CD4-positive, CD25-positive, alpha-beta regulatory T cell (primary cell): Measurements from ENCODE around the gene ZMYND8. TPM values are rescaled to one million over a fixed set of nuclear protein-coding genes. Genes with fewer than 3 reads are reported as not detected.
A peak's percentile ranks its signal among the peaks of the same experiment; 100 is the strongest.

Source experiments
- ATAC-seq, 2 donors: fragments of 150-1000 bp; cut with Tn5 transposase; one replicate each; pipeline ENCODE4 v1.10.0; 2021; ENCODE audit warnings: low read depth in 2 of 2, moderate number of reproducible peaks in 2 of 2, moderate library complexity in 1 of 2
- DNase-seq, 3 donors: peaks; one replicate each; pipeline versions ENCODE4 v3.0.0 to v3.0.0-alpha.2; 2012 to 2022; ENCODE audit warnings: mixed read lengths in 1 of 3
- H3K27ac ChIP-seq: one replicate; pipeline ENCODE4 v1.7.0; 2013; ENCODE audit warnings: mild to moderate bottlenecking, low read length; ENCODE audit not compliant: insufficient read depth, poor library complexity, severe bottlenecking
- H3K27me3 ChIP-seq: one replicate; pipeline ENCODE4 v1.7.0; 2013; ENCODE audit warnings: low read length; ENCODE audit not compliant: control insufficient read depth, insufficient read depth
- H3K36me3 ChIP-seq: one replicate; pipeline ENCODE4 v1.7.0; 2013; ENCODE audit warnings: mild to moderate bottlenecking, low read length, moderate library complexity; ENCODE audit not compliant: control insufficient read depth, insufficient read depth
- H3K4me1 ChIP-seq: 2 replicates; pipeline ENCODE4 v1.7.0; 2013; ENCODE audit warnings: mild to moderate bottlenecking, low read length; ENCODE audit not compliant: insufficient read depth, control insufficient read depth, poor library complexity, severe bottlenecking
- H3K4me3 ChIP-seq: one replicate; pipeline ENCODE4 v1.7.0; 2013; ENCODE audit warnings: low read depth, mild to moderate bottlenecking, low read length, moderate library complexity
- H3K9me3 ChIP-seq, 2 experiments: 1 replicate in 1 of 2; 2 replicates in 1 of 2; pipeline ENCODE4 v1.7.0; 2013; ENCODE audit warnings: low read length in 2 of 2, mild to moderate bottlenecking in 1 of 2, moderate library complexity in 1 of 2; ENCODE audit not compliant: control insufficient read depth in 2 of 2
- H3K27ac Mint-ChIP-seq, 3 donors: one replicate each; pipeline ENCODE4 v1.8.0; 2020 to 2022; ENCODE audit warnings: mild to moderate bottlenecking in 3 of 3, mixed read lengths in 3 of 3, moderate library complexity in 2 of 3
- H3K27me3 Mint-ChIP-seq: one replicate; pipeline ENCODE4 v1.8.0; 2022; ENCODE audit warnings: mild to moderate bottlenecking, mixed read lengths
- H3K36me3 Mint-ChIP-seq: one replicate; pipeline ENCODE4 v1.8.0; 2020; ENCODE audit warnings: mixed read lengths
- H3K4me1 Mint-ChIP-seq, 4 donors: one replicate each; pipeline ENCODE4 v1.8.0; 2020 to 2022; ENCODE audit warnings: mixed read lengths in 4 of 4, mild to moderate bottlenecking in 1 of 4
- H3K4me3 Mint-ChIP-seq, 4 donors: one replicate each; pipeline ENCODE4 v1.8.0; 2020 to 2022; ENCODE audit warnings: mild to moderate bottlenecking in 4 of 4, mixed read lengths in 4 of 4, moderate library complexity in 3 of 4
- H3K9me3 Mint-ChIP-seq, 7 donors: one replicate each; pipeline ENCODE4 v1.8.0; 2020 to 2022; ENCODE audit warnings: mixed read lengths in 7 of 7, mild to moderate bottlenecking in 3 of 7, moderate library complexity in 2 of 7
- polyA plus RNA-seq, 4 donors: library from polyadenylated mRNA; unstranded; fragments of 300-500 nt; fragmentation: Illumina TruSeq; gene quantifications; one replicate each; pipeline ENCODE4 v1.2.3, GENCODE V29; 2021
- total RNA-seq: library from RNA; stranded (reverse); gene quantifications from one replicate; pipeline ENCODE4 v1.2.3, GENCODE V29; 2022

ZMYND8 gene
- total and polyA plus RNA-seq, 5 donors from 2014 or later: 7.5 to 47.2 (median 8.9) TPM

DNA sequence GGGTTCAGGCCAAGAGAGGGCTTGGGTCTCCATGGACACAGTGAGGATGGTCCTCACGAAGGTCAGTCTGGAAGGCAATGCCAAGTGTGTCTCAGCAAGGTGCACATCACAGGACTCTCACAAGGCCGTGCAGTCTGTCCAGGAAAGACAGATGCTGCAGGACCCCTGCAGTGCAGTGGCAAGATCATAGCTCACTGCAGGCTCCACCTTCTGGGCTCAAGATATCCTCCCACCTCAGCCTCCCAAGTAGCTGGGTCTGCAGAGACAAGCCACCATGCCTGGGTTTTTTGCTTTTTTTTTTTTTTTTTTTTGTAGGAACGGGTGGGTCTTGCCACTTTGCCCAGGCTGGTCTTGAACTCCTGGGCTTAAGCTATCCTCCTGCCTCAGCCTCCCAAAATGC lies 26.4 kb downstream of the ZMYND8 start:
- H3K4me3 ChIP-seq: no peak overlapping the region
- Mint-ChIP-seq H3K36me3 (peaks cover 28% of the 10 kb centered on the region), H3K9me3 (no peaks in the 10 kb centered on the region), H3K27ac (peak overlapping the region in 2 of 3 donors; percentile 72 to 80), H3K4me3 (no peak overlapping the region), H3K4me1 (peaks cover 10 to 65% (median 54%) of the 10 kb centered on the region in 4 donors), H3K27me3 (no peaks in the 10 kb centered on the region)
- no peak for DNase-seq
- no peak overlapping the region for H3K27ac ChIP-seq
- ATAC-seq: no peak
- no peaks in the 10 kb centered on the region for H3K27me3 ChIP-seq
- peaks cover 46% of the 10 kb centered on the region for H3K36me3 ChIP-seq
- peaks cover 5% of the 10 kb centered on the region for H3K4me1 ChIP-seq
- no peaks in the 10 kb centered on the region for H3K9me3 ChIP-seq

DNA sequence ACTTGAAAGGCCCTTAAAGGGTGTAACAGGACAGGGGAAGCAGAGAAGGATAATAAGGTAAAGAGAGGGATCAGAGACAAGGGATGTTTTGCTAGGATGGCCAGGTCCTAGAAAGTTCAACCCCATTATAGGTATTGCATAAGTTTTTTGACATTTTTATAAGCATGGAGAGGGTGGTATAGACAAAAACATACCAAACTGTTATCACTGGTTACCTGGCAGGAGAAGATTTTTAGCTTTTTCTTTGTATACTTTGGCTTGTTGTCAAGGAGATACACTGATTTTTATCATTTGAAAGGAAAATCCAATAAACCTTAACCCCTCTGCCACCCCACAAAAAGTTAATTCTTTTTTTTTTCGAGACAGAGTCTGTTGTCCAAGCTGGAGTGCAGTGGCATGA lies 28.4 kb downstream of the ZMYND8 start:
- no peak overlapping the region for H3K27ac ChIP-seq
- no peak for ATAC-seq
- H3K9me3 ChIP-seq: no peaks in the 10 kb centered on the region
- no peaks in the 10 kb centered on the region for H3K27me3 ChIP-seq
- Mint-ChIP-seq H3K27ac (no peak overlapping the region), H3K27me3 (no peaks in the 10 kb centered on the region), H3K4me3 (no peak overlapping the region), H3K9me3 (no peaks in the 10 kb centered on the region), H3K36me3 (peaks cover 26% of the 10 kb centered on the region), H3K4me1 (peaks cover 15 to 66% (median 57%) of the 10 kb centered on the region in 4 donors)
- H3K4me1 ChIP-seq: peaks cover 4% of the 10 kb centered on the region
- no peak for DNase-seq
- no peak overlapping the region for H3K4me3 ChIP-seq
- peaks cover 42% of the 10 kb centered on the region for H3K36me3 ChIP-seq

DNA sequence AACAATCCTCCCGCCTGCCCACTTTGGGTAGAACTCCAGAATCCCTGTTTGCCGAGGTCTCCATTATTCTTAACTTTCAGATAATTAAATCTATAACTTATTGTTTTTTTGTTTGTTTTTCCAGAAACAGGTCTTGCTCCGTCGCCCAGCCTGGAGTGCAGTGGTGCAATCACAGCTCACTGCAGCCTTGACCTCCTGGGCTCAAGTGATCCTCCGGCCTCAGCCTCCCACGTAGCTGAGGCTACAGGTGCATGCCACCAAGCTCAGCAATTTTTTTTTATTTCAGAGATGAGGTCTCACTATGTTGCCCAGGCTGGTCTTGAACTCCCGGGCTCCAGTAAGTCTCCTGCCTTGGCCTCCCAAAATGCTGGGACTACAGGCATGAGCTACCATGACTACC lies 28.8 kb downstream of the ZMYND8 start:
- Mint-ChIP-seq H3K27ac (no peak overlapping the region), H3K27me3 (no peaks in the 10 kb centered on the region), H3K4me3 (no peak overlapping the region), H3K9me3 (no peaks in the 10 kb centered on the region), H3K36me3 (peaks cover 22% of the 10 kb centered on the region), H3K4me1 (peaks cover 15 to 65% (median 56%) of the 10 kb centered on the region in 4 donors)
- H3K4me1 ChIP-seq: peaks cover 4% of the 10 kb centered on the region
- DNase-seq: no peak
- H3K27me3 ChIP-seq: no peaks in the 10 kb centered on the region
- no peak overlapping the region for H3K4me3 ChIP-seq
- no peaks in the 10 kb centered on the region for H3K9me3 ChIP-seq
- H3K27ac ChIP-seq: no peak overlapping the region
- peaks cover 38% of the 10 kb centered on the region for H3K36me3 ChIP-seq
- no peak for ATAC-seq

DNA sequence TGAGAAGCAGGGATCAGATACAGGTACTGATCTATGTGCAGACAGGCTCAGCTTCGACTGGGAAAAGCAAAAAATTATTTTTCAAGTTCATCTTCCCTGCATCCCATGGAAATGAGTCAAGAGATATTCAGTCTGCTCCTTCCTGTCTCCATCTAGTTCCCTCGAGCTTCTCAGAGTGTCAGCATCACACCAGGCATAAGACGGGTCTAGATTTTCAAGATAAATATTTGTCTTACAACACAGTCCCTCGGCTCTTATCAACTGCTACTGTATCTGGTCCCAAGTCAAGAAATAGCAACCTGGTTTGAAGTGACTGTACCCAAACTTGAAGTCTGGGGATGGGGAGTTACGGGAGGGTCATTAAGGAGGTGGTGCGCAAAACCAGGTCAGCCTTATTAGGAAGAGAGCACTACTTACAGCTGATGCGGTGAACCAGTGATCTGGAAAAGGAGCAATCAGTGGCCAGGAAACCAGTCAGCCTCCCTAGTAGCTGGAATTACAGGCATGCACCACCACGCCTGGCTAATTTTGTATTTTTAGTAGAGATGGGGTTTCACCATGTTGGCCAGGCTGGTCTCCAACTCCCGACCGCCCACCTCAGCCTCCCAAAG lies 29.7 kb downstream of the ZMYND8 start:
- peaks cover 4% of the 10 kb centered on the region for H3K4me1 ChIP-seq
- Mint-ChIP-seq H3K9me3 (no peaks in the 10 kb centered on the region), H3K4me1 (peaks cover 15 to 64% (median 53%) of the 10 kb centered on the region in 4 donors), H3K27ac (peak overlapping the region; percentile 54 to 92 (median 71)), H3K4me3 (no peak overlapping the region), H3K36me3 (peaks cover 22% of the 10 kb centered on the region), H3K27me3 (no peaks in the 10 kb centered on the region)
- DNase-seq (no peak), ATAC-seq (no peak)
- H3K4me3 ChIP-seq: no peak overlapping the region
- H3K36me3 ChIP-seq: peaks cover 29% of the 10 kb centered on the region
- no peaks in the 10 kb centered on the region for H3K9me3 ChIP-seq
- no peak overlapping the region for H3K27ac ChIP-seq
- H3K27me3 ChIP-seq: no peaks in the 10 kb centered on the region

DNA sequence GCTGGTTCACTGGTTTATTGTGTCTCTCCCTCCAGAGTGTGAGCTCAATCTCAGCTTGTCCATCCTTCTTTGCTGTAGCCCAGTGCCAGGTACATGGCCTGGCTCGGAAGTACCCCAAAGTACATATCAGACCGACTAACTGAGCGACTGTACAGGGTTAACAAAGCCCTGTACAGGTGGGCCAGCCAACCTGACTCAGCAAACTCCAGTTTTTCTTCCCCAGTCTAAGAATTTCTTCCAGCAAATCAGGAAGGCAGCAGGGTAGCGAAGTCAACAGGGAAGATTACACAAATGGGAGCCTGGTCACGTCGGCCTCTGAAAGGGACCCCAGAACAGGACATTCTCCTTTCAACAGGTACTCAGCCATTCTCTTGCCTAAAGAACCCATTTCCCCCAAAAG lies 31.3 kb downstream of the ZMYND8 start:
- Mint-ChIP-seq H3K27ac (peak overlapping the region in 1 of 3 donors; percentile 73), H3K27me3 (no peaks in the 10 kb centered on the region), H3K36me3 (peaks cover 11% of the 10 kb centered on the region)

DNA sequence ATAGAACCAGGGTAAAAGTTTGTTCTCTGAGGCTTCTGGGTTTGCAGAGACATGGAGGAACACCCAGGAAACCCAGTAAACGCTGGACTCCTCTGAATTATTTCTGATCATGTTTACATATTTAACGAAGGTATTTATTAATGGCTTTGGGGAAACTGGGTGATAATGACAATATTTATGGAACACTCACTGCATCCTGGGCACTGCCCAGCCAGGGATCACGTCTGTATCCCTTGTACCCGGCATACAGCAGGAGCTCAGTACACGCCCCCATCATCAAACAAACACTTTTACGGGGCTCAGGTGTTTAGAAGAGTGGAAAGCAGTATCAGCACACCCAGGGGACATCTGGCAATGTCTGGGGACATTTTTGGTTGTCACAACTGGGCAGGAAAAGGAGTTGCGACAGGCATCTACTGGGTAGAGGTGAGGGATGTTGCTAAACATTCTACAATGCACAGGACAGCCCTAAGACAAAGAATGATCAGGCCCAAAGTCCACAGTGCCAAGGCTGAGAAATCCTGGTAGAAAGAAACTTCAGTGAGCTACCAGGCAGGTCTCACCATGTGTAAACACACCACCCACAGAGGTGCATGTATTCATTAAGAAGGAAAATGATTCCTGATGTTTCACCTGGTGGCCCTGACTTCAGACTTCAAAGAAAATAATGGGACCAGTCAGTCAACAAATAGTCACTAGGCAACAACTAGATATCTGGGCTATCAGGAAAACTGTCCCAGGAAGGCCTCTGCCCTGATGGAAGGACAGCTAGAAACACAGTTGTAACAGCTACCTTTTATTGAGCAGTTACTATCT lies 35.3 kb downstream of the ZMYND8 start:
- peaks cover 18 to 79% (median 53%) of the 10 kb centered on the region in 4 donors for H3K4me1 Mint-ChIP-seq
- DNase-seq (no peak), ATAC-seq (no peak)
- H3K27me3 ChIP-seq: no peaks in the 10 kb centered on the region
- H3K27ac Mint-ChIP-seq: peak overlapping the region; percentile 23 to 84 (median 77)
- H3K4me3 Mint-ChIP-seq: peak overlapping the region in 1 of 4 donors; percentile 4
- H3K36me3 ChIP-seq: peaks cover 2% of the 10 kb centered on the region
- H3K9me3 Mint-ChIP-seq: no peaks in the 10 kb centered on the region
- H3K27ac ChIP-seq: no peak overlapping the region
- peaks cover 37% of the 10 kb centered on the region for H3K4me1 ChIP-seq
- no peaks in the 10 kb centered on the region for H3K27me3 Mint-ChIP-seq
- no peaks in the 10 kb centered on the region for H3K9me3 ChIP-seq
- peaks cover 11% of the 10 kb centered on the region for H3K36me3 Mint-ChIP-seq
- H3K4me3 ChIP-seq: no peak overlapping the region

More for the DNA sequence above, 31.3 kb downstream of the ZMYND8 start:
- Mint-ChIP-seq H3K4me3 (no peak overlapping the region), H3K9me3 (no peaks in the 10 kb centered on the region), H3K4me1 (peaks cover 8 to 63% (median 47%) of the 10 kb centered on the region in 4 donors)
- no peaks in the 10 kb centered on the region for H3K27me3 ChIP-seq
- ATAC-seq: no peak
- H3K9me3 ChIP-seq: no peaks in the 10 kb centered on the region
- no peak for DNase-seq
- H3K27ac ChIP-seq: no peak overlapping the region
- H3K4me3 ChIP-seq: no peak overlapping the region
- peaks cover 18% of the 10 kb centered on the region for H3K36me3 ChIP-seq
- peaks cover 4% of the 10 kb centered on the region for H3K4me1 ChIP-seq

DNA sequence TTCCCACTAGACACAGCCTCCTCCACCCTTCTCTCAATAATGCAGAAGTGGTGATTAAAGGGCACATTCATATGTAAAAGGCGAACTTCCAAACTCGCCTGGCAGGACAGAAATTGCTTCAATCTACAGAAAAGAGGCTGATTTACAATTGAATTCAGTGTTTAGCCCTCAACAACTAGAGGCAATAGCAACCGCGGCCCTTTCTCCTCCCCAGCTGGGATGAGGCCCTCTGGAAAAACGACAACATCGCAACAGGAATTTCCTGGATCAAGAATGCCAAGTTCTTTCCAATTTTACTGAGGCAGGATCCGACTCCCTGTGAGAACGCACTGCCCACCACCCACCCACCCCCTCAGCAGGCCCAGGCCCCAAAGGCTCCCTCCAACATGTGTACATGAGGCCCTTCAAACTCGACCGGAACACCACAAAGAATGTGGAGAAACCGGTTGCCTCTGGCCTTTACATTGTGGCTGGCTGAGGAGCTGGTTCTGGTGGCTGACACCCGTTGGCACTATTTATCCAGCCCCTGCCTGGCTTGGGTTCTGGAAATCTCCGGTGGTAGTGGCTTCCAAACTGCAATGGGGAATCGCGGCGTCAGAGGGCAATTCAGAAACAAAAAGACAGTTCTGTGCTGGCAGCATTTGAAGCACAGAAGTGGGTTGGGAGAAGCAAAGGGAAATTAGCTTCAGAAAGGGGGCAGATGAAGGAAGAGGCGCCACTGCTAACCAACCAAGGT lies 36.8 kb downstream of the ZMYND8 start:
- DNase-seq (no peak), ATAC-seq (no peak)
- Mint-ChIP-seq H3K27ac (peak overlapping the region; percentile 87 to 92 (median 88)), H3K36me3 (peaks cover 7% of the 10 kb centered on the region), H3K4me1 (peaks cover 13 to 88% (median 59%) of the 10 kb centered on the region in 4 donors), H3K27me3 (no peaks in the 10 kb centered on the region), H3K9me3 (no peaks in the 10 kb centered on the region), H3K4me3 (peak overlapping the region in 2 of 4 donors; percentile 48 to 65)
- H3K36me3 ChIP-seq: peaks cover 2% of the 10 kb centered on the region
- no peaks in the 10 kb centered on the region for H3K27me3 ChIP-seq
- peak overlapping the region; percentile 41 for H3K27ac ChIP-seq
- H3K4me1 ChIP-seq: peaks cover 41% of the 10 kb centered on the region
- H3K4me3 ChIP-seq: no peak overlapping the region
- H3K9me3 ChIP-seq: no peaks in the 10 kb centered on the region
